NCI-H2171 treated with DMSO at 0.1 percent for 48 hours (cell line): ENCODE data around the gene BMF.

ENCODE experiments used
- DNase-seq: peaks from one replicate; lab custom pipeline; 2025; lab: John Stamatoyannopoulos, UW

Gene BMF

GRCh38 chr15:40048211-40048792, 60.4 kb downstream of the BMF start:
- no peak for DNase-seq

GRCh38 chr15:40047415-40048210, 61.1 kb downstream of the BMF start:
- DNase-seq = no peak

DNA sequence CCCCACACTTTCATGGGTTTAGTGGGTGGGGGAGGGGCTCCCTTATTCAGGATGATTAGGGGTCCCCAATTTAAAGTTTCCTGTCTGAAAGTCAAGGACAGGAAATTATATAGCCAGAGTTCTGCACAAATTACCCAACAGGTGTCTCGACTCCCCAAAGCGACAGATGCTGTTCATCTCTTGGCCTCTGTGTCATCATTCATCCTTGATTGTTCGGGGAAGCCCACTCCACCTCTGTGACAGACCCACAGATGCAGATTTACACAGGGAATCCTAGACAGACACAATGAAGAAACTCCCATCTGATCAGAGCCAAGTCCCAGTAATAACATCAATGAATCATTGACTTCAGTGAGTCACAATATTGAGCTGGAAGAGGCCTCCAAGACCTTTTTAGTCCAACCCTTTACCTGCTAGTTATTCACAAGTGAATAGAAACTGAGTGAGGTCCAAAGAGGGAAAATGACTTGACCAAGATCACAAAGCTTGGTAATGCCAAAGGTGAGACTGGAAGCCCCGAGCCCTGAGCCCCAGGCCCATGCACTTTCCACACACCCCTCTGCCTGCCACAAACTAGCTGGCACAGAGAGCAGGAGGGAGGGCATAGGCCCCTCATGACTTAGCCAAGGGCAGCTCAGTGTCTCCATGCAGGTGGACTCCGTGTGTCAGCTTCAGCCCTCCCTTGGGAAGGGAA, 61.8 kb downstream of the BMF start:
- no peak for DNase-seq

DNA sequence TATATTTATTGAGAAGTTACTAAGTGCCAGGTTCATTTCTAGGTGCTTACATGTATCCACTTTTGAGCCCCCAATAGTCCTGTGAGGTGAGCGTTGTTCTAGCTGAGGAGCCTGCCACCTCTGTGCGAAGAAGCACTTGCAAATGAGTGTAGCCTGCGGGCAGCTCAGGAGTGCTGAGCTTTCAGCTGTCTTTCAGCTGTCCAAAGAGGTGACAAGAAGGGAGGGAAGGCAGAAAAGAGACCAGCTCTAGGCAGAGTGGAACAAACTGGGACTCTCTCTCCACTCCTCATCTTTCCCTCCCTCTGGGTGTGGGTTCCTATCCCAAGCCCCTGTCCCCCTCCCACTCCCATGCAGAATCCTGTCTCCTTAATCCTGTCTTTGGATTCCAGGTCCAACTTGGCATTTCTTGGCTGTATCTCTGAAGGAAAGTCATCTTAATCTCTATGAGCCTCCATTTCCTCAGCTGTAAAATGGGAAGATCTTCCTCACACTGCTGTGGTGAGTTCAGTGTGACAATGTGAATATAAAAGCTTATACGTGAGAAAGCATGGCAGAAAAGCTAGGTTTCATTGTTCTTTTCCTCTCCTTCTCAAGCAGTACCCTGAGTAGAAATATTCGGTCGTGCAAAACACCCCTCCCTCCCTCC, 63.0 kb downstream of the BMF start:
- no peak for DNase-seq

DNA sequence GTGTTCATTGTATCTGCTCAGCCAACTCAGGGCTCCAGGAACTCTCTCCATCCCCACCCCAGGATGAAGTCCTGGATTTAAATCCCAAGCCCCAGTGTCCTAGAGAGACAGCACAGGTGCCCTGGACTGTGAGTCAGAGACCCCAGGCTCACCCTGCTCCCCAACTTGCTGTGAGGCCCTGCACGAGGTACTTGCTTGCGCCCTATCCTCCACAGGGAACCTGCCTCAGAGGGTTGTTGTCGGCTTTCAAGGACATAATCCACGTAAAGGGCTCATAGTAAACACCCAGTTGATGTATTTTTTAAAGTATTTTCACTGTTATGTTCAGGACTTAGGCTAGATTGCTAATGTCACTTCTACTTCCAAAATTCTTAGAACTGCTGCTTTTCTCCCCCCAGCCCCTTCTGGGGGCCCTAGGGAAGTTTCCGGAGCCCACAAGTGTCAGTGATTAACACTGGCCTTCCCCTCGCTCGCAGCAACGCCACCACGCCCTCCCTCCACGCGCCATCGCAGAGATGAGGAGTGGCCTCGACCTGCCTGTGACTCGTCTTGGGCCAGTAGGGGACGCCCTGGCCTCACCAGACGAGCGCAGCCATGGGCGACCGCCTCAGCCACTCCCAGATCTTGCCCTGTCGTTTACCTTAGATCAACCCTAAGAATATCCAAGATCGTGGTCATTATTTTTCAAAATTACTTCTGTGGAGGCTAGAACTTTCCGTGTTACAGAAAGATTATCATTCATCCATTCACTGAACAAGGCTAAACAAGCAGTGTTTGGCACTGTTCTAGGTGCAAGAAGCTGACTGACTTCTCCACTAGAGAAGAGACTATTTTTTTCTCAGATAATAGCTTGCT, 63.7 kb downstream of the BMF start:
- DNase-seq = peak; percentile 41

GRCh38 chr15:40043927-40044716, 64.6 kb downstream of the BMF start:
- DNase-seq = no peak

DNA sequence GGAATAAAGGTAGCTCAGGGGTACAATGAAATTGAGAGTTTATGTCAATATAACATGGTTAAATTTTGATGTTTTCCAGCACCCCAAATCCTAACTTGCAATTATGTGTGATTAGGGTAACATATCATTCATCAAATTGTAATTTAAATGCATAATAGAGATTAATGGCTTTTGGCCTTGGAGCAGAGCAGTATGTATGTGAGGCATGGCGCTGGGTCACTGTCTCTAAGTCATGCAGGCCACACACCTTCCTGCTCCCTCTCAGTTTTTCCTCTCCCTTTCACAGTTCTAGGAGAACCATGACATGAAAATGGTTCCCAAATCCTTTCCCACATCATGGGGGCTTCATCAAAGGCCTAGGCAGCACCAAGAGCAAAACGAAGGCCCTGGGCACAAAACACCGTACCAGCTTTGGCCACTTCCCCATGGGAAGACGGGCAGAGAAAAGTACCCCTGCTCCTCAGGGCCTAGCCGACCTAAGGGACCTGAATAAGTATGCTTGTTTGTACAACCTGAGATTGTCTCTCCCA, 65.8 kb downstream of the BMF start:
- DNase-seq = no peak

DNA sequence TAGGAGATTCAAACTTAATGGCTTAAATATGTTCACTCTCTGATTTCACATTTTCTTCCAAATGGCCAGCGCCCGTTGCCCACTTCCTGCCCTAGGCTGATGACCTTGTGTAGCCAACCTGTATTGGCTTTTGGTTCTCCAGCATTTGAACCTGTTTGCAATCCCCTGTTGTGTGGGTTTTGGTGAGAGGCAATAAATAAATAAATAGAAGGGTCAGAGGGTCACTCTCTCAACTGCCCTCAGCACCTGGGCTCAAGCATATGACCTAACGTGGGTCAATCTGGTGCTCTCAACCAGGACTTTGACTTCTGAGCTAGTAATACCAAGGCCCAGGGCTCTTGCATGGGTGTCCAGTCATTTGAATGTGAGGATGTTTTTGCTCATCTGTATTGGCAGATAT, 67.9 kb downstream of the BMF start:
- no peak for DNase-seq

DNA sequence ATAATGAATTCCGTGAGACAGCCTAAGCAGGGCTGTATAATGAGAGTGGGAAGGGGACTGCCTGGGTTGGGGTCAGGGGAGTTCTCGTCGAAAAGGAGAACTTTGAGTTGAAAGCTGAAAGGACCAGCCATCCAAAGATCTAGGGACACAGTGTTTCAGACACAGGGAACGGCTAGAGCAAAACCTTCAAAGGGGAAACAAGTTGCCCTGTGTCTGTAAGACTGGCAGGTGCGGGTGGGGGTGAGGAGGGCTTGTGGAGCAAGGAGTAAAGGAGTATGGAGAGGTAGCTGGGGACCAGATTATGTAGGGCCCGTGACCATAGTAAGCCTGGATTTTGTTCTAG, 68.4 kb downstream of the BMF start:
- DNase-seq = no peak

- peak; percentile 91 for DNase-seq
Measured at GRCh38 chr15:40038638-40039543, 69.8 kb downstream of the BMF start, which contains the start of gene SRP14. Gene SRP14, minus strand, starts transcription at chr15:40039181. Its CDS starts 65 bp downstream, at chr15:40039116.

GRCh38 chr15:40038275-40038637, 70.4 kb downstream of the BMF start:
- no peak for DNase-seq
